HG03457 (cell line): ENCODE measurements around the gene SIK3.

Experiments used
- ATAC-seq: cut with Tn5 transposase; IDR thresholded peaks from one replicate; pipeline ENCODE4 v1.9.1; 2021; ENCODE audit warnings: moderate number of reproducible peaks; ENCODE audit not compliant: unreplicated experiment

The SIK3 gene

GRCh38 chr11:116932181-116932580 lies 166.0 kb downstream of the SIK3 start:
- no peak for ATAC-seq

DNA sequence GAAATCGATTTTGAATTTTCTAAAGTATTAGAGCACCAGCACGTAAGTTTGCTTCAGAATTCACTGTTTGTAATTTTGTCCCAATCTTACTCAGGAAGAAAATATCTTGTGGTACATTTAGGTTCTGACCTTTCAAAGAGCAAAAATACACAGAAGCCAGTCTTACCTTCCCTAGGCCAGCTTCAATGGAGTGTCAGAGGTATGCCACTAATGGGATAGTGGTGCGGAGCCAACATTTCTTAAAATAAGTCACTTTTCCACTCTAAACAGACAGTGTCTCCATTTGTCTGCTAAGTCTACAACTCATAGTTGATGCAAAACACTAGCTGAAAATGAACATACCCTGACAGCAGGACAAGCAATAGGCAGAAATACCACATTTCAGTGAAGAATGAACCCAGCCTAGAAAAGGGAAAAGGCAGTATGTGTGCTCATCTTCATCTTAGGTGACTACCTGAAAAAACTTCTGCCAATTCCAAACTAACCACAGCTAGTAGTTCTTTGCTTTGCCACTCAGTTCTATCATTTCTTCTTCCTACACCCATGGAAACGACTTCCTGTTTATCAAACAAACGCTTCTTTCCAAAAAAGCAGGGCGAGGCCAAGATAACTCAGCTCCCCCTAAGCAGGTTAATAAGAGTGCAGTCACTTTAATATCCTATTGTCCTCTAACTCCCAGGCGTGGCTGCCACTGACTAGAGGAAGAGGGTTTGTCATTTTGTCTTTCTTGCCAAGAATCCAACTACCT lies 166.8 kb downstream of the SIK3 start:
- no peak for ATAC-seq

- ATAC-seq: no peak
Measured at GRCh38 chr11:116930586-116930985, 167.6 kb downstream of the SIK3 start.

DNA sequence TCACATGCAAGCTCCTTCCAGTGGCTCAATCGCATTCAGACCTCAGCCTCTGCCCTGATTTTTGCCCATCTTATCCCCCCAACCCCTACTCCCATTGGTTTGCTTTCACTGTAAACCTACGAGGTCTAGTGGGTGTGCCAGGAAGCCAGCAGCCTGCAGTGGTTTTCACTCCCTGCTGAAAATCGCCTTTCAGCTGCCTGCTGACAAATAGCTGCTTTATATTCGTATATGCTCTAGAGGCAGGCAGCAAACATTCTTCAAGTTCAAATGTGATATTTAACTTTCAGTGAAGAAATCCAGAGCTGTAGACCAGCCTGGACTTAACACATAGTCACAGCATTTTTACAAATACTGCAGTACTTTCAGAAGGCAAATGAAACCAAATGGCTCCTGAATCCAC lies 168.1 kb downstream of the SIK3 start:
- ATAC-seq: no peak

DNA sequence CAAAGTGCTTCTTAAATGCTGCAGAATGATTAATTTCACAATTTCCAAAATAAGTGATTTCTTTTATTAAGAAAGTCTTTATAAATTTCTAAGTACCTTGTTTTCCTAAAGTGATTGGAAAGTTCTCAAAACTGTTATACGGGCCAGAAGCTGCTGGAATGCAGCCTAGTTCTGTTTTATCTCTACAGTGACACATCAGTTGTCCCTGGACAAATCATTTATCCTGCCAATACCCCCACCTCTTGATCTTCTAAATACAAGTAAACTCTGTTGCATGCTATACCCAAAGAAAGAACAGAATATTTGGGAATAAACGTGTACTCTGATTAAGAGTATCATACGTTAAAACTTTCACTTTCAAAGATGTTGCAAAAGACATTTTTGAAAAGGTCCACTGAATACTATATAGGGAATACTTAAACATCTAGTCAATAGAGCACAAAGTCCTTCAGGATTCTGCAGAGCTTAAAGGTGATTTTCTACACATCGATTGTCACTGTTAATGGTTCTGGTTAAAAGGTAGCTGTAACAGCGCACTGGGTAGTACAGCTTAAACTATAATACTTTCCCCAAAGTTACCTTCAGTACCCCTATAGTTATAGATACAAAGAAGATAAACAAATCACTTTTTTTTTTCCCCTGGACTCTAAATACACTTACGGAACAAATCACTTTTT lies 168.7 kb downstream of the SIK3 start:
- no peak for ATAC-seq

DNA sequence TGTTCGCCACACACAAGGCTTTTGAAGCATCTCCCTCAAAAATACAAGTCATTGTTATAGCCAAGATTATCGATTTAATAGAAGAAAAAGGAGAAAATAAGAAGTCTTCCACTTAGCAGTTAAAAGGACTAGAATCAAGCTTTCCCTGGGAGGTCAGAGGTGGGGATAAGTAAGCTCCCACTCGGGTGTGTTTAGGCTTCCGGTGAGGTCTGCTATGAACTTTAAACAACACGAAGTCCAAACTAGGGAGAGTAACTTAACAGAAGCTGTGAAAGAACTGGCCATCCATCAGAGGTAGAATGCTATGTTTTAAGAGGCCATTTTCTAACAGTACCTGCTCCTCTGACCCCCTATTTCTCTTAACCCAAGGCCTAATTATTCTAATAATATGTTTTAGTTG lies 169.4 kb downstream of the SIK3 start:
- no peak for ATAC-seq

- peak; percentile 58 for ATAC-seq
Measured at GRCh38 chr11:116928102-116928777, 170.0 kb downstream of the SIK3 start.

- ATAC-seq: no peak
Measured at GRCh38 chr11:116927163-116927974, 170.9 kb downstream of the SIK3 start.

- ATAC-seq: no peak
Measured at GRCh38 chr11:116925050-116925449, 173.2 kb downstream of the SIK3 start.

GRCh38 chr11:116918925-116919655 lies 179.1 kb downstream of the SIK3 start:
- ATAC-seq: no peak

- no peak for ATAC-seq
Measured at GRCh38 chr11:116917632-116918031, 180.6 kb downstream of the SIK3 start.

- ATAC-seq: no peak
Measured at GRCh38 chr11:116916886-116917285, 181.3 kb downstream of the SIK3 start.

DNA sequence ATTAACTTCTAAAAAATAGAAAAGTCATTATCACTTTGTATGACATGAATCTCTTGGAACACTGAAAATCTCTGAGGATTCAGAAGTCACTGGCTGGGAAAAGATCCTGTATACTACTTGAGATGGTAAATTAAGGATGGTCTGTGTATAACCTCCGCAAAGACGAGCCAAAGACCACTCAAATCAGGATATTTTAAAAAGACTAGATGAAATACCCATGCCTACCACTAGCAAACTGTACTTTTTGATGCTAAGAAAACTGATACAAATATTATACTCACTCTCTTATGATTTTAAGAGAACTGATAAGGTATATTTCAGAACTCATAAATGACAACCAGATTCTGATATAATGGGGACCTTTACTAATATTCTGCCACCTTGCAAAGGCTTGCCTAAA lies 182.2 kb downstream of the SIK3 start:
- no peak for ATAC-seq

DNA sequence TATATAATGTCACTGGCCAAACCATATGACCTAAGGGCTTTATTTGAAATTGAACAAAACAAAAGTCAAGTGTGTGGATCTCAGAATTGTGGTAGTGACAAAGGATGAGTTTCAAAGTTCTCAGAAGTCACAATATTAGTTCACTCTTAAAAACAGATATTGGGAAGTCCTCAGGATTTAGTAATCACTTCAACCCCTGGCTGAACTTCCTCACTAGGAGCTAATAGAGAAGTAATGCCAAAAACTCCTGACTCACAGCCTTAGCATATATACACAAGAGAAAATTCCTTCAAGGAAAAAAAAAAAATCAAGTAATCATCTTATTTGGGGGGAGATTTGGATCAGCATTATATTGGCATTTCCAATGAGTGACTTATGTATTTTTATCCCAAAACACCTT lies 185.2 kb downstream of the SIK3 start:
- ATAC-seq: no peak

- no peak for ATAC-seq
Measured at GRCh38 chr11:116911976-116912734, 186.1 kb downstream of the SIK3 start.

- ATAC-seq: no peak
Measured at GRCh38 chr11:116910847-116911246, 187.4 kb downstream of the SIK3 start.

DNA sequence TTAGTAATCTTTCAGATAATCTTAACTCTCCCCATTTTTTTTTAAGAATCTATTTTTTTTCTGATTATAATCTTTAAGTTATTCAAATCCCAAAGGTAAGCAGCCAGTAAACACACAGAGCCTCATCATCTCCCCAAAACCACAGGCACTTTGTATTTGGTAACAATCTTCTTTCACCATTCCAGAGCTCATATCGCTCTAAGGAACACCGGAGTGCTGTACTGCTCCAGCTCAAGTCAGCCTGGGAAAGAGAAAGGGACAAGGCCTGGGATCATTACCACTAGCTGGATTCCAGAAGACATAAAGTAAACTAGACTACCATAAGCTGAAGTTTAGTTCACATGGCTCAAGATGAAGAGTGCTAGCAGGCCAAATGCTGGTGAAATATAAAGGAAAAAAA lies 187.8 kb downstream of the SIK3 start:
- ATAC-seq: no peak

DNA sequence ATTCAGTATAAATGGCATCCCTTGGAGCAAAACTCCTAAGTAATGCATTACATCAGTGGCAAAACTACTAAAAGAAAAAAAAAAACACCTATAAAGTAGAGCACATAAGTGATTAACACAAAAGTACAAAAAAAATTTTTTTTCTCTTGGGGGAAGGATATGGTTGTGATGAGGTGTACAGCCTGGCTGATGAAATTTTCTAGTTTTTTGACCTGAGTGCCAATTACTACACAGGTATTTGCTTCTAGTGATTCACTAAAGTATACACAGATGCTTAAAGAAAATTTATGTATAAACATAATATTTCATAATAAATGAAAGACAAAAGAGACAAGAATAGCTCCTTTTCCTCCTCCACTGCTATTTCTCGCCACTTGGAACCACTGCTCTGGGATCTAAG lies 189.0 kb downstream of the SIK3 start:
- ATAC-seq: no peak

GRCh38 chr11:116906479-116906878 lies 191.7 kb downstream of the SIK3 start:
- no peak for ATAC-seq

- no peak for ATAC-seq
Measured at GRCh38 chr11:116903090-116903489, 195.1 kb downstream of the SIK3 start.
